Measurements from ENCODE around the gene FNTB.

The FNTB gene

GRCh38 chr14:64971491-64971942 is 15.2 kb upstream of the FNTB start:
- TF ChIP-seq, protein P1, sequence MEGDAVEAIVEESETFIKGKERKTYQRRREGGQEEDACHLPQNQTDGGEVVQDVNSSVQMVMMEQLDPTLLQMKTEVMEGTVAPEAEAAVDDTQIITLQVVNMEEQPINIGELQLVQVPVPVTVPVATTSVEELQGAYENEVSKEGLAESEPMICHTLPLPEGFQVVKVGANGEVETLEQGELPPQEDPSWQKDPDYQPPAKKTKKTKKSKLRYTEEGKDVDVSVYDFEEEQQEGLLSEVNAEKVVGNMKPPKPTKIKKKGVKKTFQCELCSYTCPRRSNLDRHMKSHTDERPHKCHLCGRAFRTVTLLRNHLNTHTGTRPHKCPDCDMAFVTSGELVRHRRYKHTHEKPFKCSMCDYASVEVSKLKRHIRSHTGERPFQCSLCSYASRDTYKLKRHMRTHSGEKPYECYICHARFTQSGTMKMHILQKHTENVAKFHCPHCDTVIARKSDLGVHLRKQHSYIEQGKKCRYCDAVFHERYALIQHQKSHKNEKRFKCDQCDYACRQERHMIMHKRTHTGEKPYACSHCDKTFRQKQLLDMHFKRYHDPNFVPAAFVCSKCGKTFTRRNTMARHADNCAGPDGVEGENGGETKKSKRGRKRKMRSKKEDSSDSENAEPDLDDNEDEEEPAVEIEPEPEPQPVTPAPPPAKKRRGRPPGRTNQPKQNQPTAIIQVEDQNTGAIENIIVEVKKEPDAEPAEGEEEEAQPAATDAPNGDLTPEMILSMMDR (conservative IDR thresholded peaks at IDR 0.05): no peak
- peak overlapping the region; percentile 70; the same call in 1 of the 2 replicates for H3K27ac ChIP-seq

DNA sequence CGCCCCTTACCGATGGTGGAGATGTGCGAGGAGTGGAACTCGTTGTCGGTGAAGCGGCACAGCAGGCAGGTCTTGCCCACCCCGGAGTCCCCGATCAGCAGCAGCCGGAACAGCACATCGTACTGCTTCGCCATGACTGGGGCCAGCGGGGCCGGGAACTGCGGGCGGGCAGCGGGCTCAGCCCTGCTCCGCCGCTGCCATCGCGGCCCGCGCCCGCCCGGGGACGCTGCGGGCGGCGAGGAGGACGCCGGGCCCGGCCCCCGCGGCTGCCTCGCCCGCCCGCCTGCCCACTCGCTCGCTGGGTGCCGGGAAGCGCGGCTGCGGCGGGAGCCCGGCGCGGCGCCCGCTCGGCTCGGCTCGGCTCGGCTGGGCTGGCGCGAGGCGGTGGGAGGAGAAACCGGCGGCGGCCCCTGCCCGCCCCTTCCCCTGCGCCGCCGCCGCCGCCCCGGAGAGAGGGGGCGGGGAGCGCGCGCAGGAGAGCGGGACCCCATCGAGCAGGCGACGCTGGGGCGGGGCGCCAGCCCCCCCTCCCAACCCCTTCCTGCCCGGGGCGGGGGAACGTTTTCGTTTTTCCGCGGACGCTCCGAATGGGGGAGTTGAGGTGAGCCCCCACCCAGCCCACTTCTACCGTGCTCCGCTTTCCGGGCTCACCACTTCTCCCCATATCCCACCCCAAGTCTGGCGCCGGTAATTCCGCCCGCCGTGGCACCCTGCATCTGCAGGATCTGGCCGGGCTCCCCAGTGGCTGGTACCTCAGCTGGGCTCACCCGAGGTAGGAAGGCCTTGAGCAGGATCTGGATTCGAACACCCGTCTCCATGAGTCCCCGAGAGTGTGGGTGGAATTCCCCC is 14.5 kb upstream of the FNTB start, which contains the start of gene RAB15:
RAB15 (minus strand) TSS at position 394 of the 849 bp plus-strand sequence; CDS start at position 134, 260 bp downstream.
- TF ChIP-seq, protein P1 (conservative IDR thresholded peaks at IDR 0.05): no peak; the same call in 1 of the 2 replicates
- H3K27ac ChIP-seq: peak within 1 kb of the TSS; percentile 70; the same call in 1 of the 2 replicates

DNA sequence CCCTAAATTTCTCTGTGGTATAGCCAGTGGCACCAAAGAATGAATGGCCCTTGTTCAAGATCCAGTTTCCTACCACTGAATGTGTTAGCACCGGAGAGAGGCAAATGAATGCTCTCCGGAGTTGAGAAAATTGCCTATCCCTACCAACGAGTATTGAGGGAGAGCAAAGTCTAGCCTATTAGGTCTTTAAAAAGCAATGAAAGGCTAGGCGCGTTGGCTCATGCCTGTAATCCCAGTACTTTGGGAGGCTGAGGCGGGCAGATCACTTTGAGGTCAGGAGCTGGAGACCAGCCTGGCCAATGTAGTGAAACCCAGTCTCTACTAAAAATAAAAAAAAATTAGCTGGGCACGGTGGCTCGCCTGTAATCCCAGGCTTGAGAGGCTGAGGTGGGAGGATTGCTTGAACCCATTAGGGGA is 13.7 kb upstream of the FNTB start:
- TF ChIP-seq, protein P1 (conservative IDR thresholded peaks at IDR 0.05): no peak
- H3K27ac ChIP-seq: no peak overlapping the region

- TF ChIP-seq, protein P1 (conservative IDR thresholded peaks at IDR 0.05): no peak
Observed at GRCh38 chr14:64973826-64974225, 12.9 kb upstream of the FNTB start.

DNA sequence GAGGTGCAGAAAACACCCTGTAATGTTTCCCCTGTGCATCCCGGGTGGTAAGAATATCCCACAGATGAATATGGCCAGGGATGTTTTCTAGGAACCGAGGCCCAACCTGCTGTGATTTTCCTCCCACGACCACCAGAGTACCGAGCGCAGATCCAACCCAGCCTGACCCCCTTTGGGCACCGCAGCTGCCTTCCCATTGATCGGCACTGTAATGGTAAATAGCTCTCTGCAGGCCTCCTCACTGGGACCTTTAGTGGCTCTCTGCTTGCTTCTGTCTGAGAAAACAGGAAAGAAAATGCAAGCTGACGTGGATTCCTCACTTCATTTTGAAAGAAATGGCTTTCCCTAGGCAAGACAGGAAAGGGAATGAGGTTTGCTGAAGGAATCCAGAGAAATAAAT is 12.1 kb upstream of the FNTB start:
- no peak overlapping the region for H3K27ac ChIP-seq
- TF ChIP-seq, protein P1 (conservative IDR thresholded peaks at IDR 0.05): no peak

More at GRCh38 chr14:64973826-64974225, 12.9 kb upstream of the FNTB start:
- H3K27ac ChIP-seq: no peak overlapping the region

DNA sequence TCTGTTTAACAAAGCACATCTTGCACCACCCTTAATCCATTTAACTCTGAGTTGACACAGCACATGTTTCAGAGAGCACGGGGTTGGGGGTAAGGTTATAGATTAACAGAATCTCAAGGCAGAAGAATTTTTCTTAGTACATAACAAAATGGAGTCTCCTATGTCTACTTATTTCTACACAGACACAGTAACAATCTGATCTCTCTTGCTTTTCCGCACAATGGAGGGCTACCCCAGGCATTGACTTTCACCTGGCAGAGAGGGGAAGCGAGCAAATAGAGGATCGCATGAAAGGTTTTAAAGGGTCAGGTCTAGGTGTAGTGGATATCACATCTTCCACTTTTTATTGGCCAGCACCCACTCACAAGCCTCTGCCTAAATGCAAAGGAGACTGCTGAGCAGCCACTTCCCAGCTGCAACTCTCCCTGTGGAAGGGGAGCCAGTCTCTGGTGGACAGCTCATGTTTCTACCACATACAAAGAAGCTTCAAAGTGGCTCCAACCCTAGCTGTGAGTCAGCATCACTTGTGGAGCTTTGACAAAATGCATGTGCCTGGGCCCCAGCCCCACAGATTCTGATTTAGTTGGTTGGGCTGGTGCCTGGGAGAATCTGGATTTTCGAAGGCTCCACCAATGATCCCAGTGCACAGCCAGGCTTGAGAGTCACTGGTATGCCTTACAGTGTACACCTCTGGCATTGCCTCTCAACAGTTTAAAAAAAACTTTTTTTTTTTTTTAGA is 7.2 kb upstream of the FNTB start:
- no peak overlapping the region for H3K27ac ChIP-seq

More for the DNA sequence above, 7.2 kb upstream of the FNTB start:
- TF ChIP-seq, protein P1 (conservative IDR thresholded peaks at IDR 0.05): no peak
